Hepatic stellate cell (primary cell): ENCODE data around the gene GRIA4.

ENCODE experiments used
- DNase-seq: peaks from one replicate; pipeline ENCODE4 v3.0.0; 2011; ENCODE audit warnings: low spot score

GRIA4 gene

GRCh38 chr11:106011481-106011880 lies 401.6 kb downstream of the GRIA4 start:
- DNase-seq: no peak

- DNase-seq: peak; percentile 23
These were observed 402.9 kb downstream of the GRIA4 start for GRCh38 chr11:106012744-106013143.

- no peak for DNase-seq
These were observed 404.2 kb downstream of the GRIA4 start for GRCh38 chr11:106014035-106014434.

- DNase-seq: no peak
These were observed 404.7 kb downstream of the GRIA4 start for GRCh38 chr11:106014620-106015019.

GRCh38 chr11:106015066-106015465 lies 405.2 kb downstream of the GRIA4 start:
- DNase-seq: no peak

- no peak for DNase-seq
These were observed 407.2 kb downstream of the GRIA4 start for GRCh38 chr11:106017093-106017492.

GRCh38 chr11:106021181-106021966 lies 411.5 kb downstream of the GRIA4 start:
- no peak for DNase-seq

GRCh38 chr11:106021967-106022794 lies 412.3 kb downstream of the GRIA4 start, which contains the start of gene MSANTD4:
MSANTD4 (minus strand) TSS chr11:106022240; CDS start chr11:106010917, 11,323 bp downstream.
- DNase-seq: peak; percentile 92

- DNase-seq: no peak
These were observed 413.0 kb downstream of the GRIA4 start for GRCh38 chr11:106022795-106023275.

GRCh38 chr11:106030609-106031008 lies 420.7 kb downstream of the GRIA4 start:
- no peak for DNase-seq

GRCh38 chr11:106031202-106031810 lies 421.4 kb downstream of the GRIA4 start:
- no peak for DNase-seq
